ENCODE results near the gene FBXW5. TPM values are rescaled to one million over a fixed set of nuclear protein-coding genes. Genes with fewer than 3 reads are reported as not detected.

Gene FBXW5
- total and polyA plus RNA-seq, 9 of the 15 experiments (the other 6 are each of a cell fraction or from before 2014, with no cell fraction given), result 0.21 to 128 (median 37.0) TPM

- TF ChIP-seq PRDM10 (IDR thresholded peaks at IDR 0.05; ENCODE audit: partially characterized antibody), result no peak
- no peak for TF ChIP-seq NEUROD1 (IDR thresholded peaks at IDR 0.05; ENCODE audit: borderline replicate concordance, low read depth, low read length, partially characterized antibody)
- no peak for TF ChIP-seq FOXP1 (CRISPR knock-in tag; IDR thresholded peaks at IDR 0.05)
- no peak for TF ChIP-seq ZNF785 (CRISPR knock-in tag; IDR thresholded peaks at IDR 0.05)
- no peak for TF ChIP-seq BRD4 (IDR thresholded peaks at IDR 0.05)
- no peak for TF ChIP-seq PATZ1 (CRISPR knock-in tag; IDR thresholded peaks at IDR 0.05; ENCODE audit: borderline replicate concordance)
- TF ChIP-seq E2F3 (CRISPR knock-in tag; IDR thresholded peaks at IDR 0.05), result no peak
- TF ChIP-seq CBX5 (IDR thresholded peaks at IDR 0.05; ENCODE audit: borderline replicate concordance, low read depth), result no peak
- TF ChIP-seq ZEB2 (IDR thresholded peaks at IDR 0.05), result no peak
- TF ChIP-seq NR4A1 (CRISPR knock-in tag; IDR thresholded peaks at IDR 0.05), result no peak
- TF ChIP-seq NR4A1 (tag; IDR thresholded peaks at IDR 0.05), result no peak
- TF ChIP-seq RBM22 (IDR thresholded peaks at IDR 0.05; ENCODE audit: low read depth, low read length, poor library complexity, severe bottlenecking), result no peak
- peak in 1 of 3 experiments; percentile 8 for TF ChIP-seq YY1 (IDR thresholded peaks at IDR 0.05; ENCODE audit: borderline replicate concordance in 1 of 3, control insufficient read depth in 1 of 3, extremely low read depth in 1 of 3, insufficient read depth in 3 of 3, insufficient read length in 1 of 3, insufficient replicate concordance in 2 of 3, low read depth in 1 of 3, low read length in 2 of 3)
- TF ChIP-seq DLX4 (CRISPR knock-in tag; IDR thresholded peaks at IDR 0.05), result no peak
- no peak for TF ChIP-seq THAP7 (CRISPR knock-in tag; IDR thresholded peaks at IDR 0.05)
- TF ChIP-seq SMAD2 (IDR thresholded peaks at IDR 0.05; ENCODE audit: low read depth, low read length), result no peak
- TF ChIP-seq SP2 (IDR thresholded peaks at IDR 0.05; ENCODE audit: extremely low read depth, low read depth, low read length, poor library complexity, severe bottlenecking), result no peak
- TF ChIP-seq CEBPG (CRISPR knock-in tag; IDR thresholded peaks at IDR 0.05), result no peak
- no peak for TF ChIP-seq CEBPG (tag; conservative IDR thresholded peaks at IDR 0.05 in 1 of 2, IDR thresholded peaks at IDR 0.05 in 1 of 2)
- TF ChIP-seq KDM5B (IDR thresholded peaks at IDR 0.05; ENCODE audit: insufficient replicate concordance, low read depth, low read length), result no peak
- no peak for TF ChIP-seq NFRKB (IDR thresholded peaks at IDR 0.05; ENCODE audit: low read depth)
Observed at GRCh38 chr9:136975644-136976043, 31.1 kb upstream of the FBXW5 start (continued).

All from K562 (cell line).